ENCODE measurements around the gene LPP.
A peak's percentile ranks its signal among the peaks of the same experiment; 100 is the strongest.

Gene LPP

DNA sequence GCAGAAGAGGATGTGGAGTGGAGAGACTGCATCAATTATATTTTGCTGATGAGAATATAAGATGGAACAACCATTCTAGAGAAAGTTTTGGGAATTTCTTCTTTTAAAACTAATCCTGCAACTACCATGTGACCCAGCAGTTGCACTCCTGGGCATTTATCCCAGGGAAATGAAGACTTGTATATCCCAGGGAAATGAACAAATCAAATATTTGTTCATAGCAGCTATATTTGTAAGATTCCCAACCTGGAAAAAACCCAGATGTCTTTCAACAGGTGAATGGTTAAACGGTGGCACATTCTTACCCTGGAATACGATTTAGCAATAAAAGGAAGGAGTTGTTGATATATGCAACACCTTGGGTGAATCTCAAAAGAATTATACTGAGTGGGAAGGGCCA is 632.5 kb downstream of the LPP start:
- DNase-seq = no peak
- intact Hi-C loops (cut with DNase I) = no loop called here

DNA sequence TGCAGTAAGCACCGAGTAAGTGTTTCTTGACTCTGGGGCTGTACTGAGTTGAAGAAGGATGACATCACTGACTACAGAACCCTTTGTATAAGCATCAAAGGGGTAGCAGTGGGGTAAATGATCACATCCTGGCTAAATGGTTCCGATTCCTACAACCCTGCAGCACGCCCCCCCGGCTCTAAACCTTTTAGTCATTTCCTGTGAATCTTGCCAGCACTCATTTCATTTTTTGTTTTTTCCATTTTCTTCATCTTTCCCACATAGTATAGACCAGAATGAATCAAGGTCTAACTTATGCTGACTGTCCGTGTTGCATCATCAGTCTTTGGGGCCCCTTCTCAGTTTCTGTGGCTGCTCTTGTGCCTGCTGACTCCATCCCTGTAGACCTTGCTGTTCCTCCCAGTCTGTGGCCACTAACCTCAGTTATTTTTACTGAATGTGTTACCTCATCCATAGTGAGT is 634.7 kb downstream of the LPP start:
- intact Hi-C loops (cut with DNase I) = no loop called here
- DNase-seq = no peak

DNA sequence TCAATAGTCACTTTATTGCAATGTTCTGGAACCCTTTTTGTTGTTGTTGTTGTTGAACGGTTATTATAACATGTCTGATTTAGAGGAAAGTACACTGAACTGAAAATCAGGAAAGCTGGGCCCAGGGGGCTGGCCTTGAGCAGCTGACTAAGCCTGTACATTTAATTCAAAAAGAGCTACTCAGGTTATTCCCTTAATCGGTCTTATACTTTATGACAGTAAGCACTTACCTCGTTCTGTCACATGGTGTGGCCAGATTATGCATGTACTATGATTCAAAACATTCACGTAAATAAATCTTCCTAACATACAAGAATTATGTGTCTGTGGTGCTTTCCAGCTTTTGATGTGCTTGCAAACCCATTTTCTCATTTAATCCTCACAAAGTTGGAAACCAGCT is 635.3 kb downstream of the LPP start:
- intact Hi-C loops (cut with DNase I) = no loop called here
- no peak for DNase-seq

DNA sequence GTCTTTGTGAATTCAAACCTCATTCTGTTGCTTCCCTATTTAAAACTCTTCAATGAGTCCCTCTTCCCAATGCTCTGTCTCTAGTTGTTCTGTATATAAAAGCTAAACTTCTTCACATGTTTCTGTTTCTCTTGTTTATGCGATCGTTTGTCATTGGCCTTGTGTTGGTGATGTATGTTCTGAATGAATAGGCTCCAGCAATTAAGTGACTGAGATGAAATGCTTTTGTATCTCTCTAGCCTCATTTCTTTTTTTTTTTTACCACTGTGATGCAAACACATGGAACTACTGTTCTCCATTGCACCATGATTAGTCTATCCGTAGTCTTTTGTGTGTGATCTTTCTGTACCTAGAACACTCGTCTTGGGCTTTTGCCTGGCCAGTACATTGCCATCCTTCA is 637.4 kb downstream of the LPP start:
- intact Hi-C loops (cut with DNase I) = no loop called here
- no peak for DNase-seq

DNA sequence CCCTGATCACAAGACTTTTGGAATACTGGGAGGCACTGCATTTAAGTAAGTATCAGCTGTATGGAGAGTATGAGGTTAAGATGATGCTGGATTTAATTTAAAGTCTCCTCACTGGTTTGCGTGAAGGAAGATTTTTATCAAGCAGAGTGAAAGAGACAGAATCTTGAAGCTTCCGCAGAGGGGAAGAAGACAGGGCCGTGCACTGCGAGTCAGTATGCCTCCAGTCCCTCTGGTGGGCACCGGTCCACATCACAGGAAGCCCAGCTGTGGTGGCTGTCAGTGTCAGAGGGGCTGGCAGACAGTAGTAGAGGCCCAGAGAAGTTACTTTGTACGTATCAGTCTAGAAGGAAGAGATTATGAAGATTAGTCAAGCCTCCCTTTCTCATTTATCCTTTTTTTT is 638.8 kb downstream of the LPP start:
- intact Hi-C loops (cut with DNase I) = no loop called here
- DNase-seq = peak in 8 of 10 donors; percentile 29 to 93 (median 52)

DNA sequence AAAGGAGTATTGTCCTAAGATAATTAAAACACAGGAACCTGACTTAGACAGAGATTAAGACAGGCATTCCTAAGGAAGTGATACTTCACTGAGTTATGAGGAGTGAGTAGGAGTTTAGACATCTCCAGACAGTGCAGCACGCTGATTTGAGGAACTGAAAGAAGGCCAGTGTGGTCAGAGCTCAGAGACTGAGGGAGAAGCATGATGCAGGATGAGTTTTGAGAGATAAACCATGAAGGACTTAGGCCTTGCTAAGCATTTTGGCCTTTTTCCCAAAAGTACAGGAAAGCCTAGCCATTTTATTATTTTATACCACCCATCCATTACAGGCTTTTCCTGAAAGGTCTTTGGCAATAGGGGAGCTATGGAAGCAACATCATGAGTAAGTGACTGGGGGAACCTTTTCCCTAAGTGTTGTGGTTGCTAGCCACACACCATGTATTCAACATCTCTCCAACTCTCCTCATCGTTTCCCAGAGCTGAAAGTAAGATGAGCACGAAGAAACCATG is 642.2 kb downstream of the LPP start:
- intact Hi-C loops (cut with DNase I) = no loop called here
- DNase-seq = no peak

DNA sequence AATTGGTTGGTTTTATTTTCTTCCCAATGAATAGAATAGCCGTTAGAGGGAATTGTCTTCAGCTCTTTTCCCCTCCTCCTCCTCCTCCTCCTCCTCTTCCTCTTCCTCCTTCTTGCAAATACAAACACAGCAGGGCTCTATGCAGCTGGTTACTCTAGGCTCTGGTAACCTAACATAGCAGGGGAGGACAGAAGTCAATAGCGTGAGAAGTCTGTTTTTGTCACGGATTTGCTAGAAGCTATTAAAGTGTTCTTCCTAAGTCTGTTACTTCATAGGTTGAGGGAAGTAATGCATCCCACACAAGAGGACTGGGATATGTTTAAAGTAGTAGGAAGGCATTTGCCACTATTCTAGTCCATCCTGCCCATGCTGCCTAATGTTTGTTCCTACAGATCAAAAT is 643.1 kb downstream of the LPP start:
- DNase-seq = no peak
- intact Hi-C loops (cut with DNase I) = no loop called here

DNA sequence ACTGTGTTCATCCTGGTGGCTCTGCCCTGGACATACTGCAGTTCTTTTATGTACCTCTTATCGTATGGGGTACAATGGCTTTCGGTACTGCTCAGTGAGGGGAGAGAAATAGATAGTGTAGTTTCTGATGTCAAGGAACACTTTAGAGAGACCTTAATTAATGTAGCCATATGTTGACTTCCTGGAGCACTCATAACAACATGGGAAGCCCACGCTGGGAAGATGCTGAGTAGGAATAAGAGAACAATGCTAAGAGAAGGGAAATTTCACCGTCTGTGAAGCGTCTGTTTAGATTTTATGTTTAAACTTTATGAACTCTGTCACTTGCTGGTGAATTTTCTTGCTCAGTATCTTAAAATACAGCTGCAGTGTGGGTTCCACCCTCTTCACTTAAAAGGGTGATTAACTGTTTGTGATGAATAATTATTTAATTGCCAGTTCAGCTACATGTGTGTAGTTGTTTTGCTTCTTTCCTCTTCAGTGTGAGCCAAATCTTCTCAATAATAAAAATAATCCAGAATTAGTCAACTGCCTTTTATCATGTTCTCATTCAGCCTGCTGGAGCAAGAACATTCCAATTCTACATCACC is 644.7 kb downstream of the LPP start:
- intact Hi-C loops (cut with DNase I) = no loop called here
- DNase-seq = no peak

DNA sequence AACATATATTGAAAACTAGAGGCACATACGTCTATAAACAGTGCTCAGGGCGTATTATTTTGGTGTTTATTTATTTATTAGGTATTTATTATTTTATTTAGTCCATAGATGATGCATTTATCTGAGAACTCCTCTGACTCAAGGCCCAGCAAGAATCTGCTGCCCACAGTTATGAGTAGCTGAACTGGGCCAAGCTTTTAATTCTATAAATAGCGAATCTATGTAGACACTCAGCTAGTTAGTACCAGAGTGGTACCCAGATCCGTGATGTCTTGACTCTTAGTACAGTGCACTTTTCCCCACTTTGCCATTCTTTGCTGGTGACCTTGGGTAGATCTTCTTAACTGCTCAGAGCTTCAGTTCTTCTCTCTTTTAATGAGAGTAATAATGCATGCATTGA is 647.4 kb downstream of the LPP start:
- no peak for DNase-seq
- intact Hi-C loops (cut with DNase I) = no loop called here

DNA sequence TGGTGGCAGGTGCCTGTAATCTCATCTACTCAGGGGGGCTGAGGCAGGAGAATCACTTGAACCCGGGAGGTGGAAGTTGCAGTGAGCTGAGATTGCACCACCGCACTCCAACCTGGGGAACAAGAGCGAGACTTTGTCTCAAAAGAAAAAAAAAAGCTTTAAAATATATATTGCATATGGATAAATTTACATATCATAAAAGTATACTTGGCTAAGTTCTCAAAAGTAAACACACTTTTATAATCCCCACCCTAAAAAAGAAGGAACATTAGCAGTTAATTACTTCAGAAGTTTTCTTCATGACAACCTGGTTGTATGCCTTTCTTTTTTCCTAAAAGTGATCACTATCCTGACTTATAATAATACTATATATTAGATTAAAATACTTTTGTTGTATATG is 648.7 kb downstream of the LPP start:
- intact Hi-C loops (cut with DNase I) = no loop called here
- DNase-seq = no peak

DNA sequence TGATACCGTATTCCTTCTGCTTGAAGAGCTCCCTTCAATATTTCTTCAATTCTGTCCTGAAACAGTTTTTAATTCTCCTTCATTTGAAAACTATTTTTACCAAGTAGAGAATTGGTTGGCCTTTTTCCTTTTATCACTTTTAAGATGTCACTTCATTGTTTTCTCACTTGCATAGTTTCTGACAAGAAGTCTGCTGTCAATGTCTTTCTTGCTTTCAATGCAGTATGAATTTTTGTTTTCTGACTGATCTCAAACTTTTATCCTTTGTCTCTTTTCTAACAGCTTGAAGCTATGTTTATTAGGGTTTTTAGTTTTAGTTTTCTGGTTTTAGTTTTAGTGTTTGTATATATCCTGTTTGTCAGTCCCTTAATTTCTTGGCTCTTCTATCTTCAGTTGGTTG is 653.0 kb downstream of the LPP start:
- no peak for DNase-seq
- intact Hi-C loops (cut with DNase I) = no loop called here

DNA sequence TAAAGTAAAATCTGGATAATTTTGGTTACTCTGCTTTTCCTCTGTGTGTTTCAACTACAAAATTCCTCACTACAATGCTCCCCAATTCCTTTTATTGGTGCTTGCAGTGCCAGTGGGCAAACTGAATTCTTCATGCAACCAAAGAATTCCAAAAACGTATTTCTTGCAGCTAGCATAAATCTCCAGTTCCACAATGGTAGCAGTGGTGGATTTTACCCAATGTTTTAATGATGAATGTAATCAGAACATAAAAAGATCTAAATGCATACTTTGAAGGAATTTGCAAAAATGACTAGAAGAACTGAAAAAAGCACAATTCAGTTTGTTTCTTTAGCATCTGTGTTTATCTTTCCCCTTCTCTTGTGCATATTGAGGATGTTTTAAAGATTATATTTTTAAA is 658.2 kb downstream of the LPP start:
- intact Hi-C loops (cut with DNase I) = no loop called here
- no peak for DNase-seq

DNA sequence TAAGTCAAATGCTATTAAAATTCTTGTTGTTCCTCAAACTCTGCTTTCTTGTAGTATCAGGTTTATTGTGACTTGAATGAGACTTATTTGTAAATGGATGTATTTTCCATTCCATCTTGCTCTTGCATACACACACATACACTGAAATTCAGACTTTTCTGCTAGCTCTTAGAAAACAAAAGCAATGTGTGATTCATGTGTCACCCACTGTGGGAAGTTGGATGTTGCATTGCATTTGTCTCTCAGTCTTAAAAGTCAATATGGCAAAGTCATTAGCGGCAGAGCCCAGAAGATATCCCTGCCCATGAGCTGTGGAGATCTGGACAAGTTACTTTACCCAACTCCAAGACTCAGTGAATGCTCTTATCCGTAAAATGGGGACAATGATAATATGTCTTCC is 660.6 kb downstream of the LPP start:
- DNase-seq = no peak
- intact Hi-C loops (cut with DNase I) = no loop called here

DNA sequence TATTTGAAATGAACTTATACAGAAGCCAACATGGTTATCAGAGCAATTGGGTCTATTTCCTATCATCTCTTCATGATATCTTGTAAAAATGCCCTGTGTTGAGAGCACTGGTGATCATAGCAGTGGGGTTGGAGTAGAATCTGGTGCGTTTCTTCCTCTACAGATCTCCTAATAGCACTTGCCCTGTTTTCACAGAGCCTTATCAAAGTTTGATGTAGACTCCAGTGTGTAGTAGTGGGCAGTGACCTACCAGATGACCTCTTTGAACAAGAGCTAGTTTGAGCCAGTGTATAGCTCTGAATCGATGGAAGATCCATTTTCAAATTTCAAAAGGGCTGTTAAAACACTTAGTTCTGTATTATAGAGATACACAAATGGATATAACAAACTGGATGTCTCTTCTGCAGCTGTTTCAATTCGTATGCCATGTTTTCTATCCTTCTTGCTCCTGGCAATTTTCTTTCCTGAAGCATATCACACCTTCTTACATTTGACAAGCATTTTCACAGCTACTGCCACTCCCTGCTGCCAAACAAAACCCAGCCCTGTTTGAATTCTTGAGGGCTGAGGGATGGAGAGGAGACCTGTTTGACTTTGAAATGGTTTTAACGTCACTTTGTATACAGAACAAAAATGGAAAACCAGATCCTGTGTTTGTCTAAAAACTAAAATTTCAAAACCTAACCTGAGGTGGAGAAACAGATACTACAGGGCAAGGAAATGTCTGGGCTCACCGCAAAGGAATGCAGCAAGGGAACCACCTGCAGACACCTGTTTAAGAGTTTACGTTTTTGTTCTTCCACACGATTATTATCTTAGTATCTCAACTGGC is 663.4 kb downstream of the LPP start:
- intact Hi-C loops (cut with DNase I) = no loop called here

DNA sequence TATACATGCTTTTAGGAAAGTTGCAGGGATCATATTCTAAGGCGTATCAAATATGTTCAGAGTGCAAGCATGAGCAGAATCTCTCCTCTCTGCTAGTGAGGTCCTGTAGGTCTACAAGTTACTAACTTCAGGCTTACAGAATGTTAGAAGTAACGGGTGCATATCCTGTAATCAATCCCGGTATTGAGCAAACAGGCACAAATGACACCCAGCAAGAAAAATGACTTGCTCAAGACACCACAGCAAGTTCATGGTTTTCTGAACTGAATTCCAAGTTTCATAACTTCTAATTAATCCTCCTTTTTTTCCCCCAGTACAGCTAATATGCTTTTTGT is 663.9 kb downstream of the LPP start:
- no peak for DNase-seq
- intact Hi-C loops (cut with DNase I) = no loop called here

More for the DNA sequence above, 663.4 kb downstream of the LPP start:
- DNase-seq = no peak

DNA sequence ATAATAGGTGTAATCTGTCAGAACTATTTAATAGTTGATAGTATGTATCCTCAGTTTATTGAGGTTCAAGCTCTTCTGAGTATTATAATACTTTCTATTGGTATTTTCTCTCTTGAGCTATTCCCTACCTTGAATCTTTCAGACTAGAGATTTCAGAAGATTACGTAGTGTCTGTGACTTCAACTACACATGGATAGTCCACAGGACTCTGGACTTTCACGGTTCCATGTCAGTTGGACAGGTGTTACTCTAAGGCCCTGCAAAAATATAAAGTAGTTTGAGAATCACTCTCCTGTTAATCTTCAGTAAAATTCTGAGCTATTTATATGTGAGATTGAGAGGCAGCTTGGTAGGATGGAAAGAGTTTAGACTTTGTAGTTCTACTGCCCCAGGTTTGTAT is 664.3 kb downstream of the LPP start:
- intact Hi-C loops (cut with DNase I) = no loop called here
- no peak for DNase-seq

DNA sequence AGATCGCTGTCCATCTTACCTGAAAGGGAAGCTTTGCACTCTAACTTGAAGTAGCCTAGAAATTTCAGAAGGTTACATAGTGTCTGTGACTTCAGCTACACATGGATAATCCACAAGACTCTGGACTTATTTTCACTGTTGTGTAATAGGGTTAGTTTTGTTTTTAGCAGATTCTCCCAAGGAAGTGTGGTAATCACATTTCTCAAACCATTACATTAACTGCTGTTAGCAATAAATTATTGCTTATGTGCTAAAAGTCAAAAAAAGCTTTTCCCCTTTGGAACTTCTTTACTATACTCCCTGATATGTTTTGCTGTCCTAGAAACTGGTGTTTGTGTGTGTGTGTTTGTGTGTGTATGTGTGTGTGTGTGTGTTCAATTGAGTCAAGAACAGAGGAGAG is 666.0 kb downstream of the LPP start:
- DNase-seq = no peak
- intact Hi-C loops (cut with DNase I) = no loop called here

DNA sequence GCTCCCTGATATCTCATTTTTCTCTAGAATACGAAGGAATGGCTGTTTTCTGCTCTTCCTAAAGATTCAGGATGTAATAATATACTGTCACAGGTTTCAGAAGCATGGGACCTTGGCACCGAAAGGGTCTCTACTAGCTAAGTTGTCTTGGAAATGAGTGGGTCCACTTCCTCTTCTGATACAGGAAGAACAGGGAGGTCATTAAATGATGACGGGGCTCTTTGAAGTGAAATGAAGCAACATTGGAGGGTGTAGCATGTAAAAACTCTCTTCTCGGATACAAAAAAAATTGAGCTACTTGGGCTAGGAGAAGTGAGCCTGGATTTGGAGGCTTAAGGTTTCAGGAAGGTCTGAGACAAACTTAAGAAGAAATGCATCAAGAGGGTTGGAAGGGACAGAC is 668.0 kb downstream of the LPP start:
- DNase-seq = no peak
- intact Hi-C loops (cut with DNase I) = no loop called here

DNA sequence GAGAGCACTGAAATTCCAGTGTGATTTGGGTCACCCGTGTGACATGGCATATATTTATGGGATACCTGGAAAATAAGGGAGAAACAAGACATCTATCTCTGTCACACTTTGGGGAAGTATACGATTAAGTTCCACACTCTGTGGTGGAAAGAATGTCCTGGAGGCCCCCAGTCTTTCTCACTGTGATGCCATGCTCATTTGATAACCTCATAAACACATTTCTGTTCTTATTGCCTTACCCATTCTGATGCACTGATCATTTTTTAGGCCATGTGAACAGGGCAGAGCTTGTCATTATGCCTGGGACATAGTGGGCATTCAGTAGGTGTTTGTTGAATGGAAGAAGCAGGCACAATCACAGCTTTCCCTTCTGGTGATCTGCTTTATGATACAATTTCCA is 668.5 kb downstream of the LPP start:
- no peak for DNase-seq
- intact Hi-C loops (cut with DNase I) = no loop called here

DNA sequence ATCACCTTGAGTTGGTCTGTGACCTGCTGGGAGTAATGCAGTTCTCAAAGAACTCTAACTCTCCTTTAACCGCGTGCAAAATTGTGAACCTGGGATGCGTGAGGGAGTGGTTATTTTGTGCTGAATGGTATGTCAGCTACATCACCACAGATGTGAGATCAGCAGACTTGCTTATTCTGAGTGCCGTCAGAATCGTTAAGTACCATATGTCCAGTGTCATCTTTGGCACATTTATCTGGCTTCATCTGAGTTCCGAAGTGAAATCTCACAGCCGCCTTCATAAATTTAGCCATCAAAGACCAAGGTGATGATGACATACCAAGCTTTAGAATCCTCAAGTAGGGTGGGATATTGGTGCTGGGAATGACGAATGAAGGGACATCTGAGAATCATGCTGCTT is 670.6 kb downstream of the LPP start:
- no peak for DNase-seq
- intact Hi-C loops (cut with DNase I) = no loop called here

DNA sequence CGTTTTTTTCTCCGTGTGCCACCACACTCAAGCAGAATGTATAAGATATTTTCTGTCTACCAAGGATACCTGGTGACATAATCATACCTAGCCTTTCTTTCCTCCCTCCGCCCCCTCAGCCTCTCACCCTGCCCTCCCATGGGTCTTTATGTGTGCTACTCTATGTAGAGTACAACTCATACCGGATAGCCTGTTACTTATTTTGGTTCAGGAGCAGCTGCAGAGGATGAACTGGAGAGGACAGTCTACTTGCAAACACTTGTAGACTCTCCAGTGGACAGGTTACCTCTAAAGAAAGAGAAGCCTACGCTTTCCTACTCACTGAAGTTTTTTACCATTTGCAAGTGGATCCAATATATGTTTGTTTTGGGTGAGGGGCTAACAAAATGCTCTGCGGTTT is 671.9 kb downstream of the LPP start:
- no peak for DNase-seq
- intact Hi-C loops (cut with DNase I) = no loop called here

DNA sequence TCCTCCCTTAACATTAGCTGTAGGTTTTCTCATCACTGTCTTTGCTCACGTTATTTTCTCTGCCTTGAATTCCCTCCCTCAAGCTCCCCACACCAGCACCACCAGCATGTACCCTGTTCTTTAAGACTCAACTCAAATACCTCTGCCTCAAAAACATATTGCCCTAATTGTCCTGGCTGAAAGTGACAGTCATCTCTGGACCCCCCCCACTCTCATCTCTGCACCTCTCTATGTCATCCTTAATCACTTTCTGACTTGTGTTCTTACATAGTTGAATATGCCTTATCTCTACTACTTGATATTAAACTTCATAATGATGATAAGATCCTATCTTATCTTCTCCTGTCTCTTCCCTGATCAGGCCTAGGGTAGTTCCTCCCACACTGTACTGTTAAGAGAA is 672.6 kb downstream of the LPP start:
- intact Hi-C loops (cut with DNase I) = no loop called here
- DNase-seq = no peak

Data from posterior cingulate gyrus (tissue), 11 donors.